ENCODE data around the gene ING4. TPM values are rescaled to one million over a fixed set of nuclear protein-coding genes. Genes with fewer than 3 reads are reported as not detected.

The ING4 gene
- total and polyA plus RNA-seq, 2 of the 4 experiments (the other 2 are of a cell fraction) = 22.0 to 47.5 TPM

DNA sequence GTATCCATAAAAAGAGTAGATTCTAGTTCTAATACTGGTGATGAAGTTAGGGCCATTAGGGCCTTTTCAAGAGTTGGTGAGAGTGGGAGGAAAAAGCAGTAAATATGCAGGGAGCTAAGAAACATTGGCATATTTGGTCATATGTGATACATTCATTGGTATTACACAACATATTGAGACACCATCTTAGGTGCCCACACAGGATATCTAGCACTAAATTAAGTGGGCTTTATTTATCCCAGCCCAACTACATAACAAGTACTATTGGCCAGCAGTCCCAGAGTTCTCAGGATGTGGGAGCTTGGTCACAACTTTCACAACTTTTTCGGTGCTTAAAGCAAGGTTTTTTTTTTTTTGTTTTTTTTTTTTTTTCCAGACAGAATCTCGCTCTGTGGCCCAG is 2.0 kb upstream of the ING4 start:
- CTCF ChIA-PET = interaction anchor here (0.6 kb wide), 2 partner anchors 21 to 52 kb away, joined by 3 read pairs; no protein-coding TSS in a partner anchor
- Histone ChIP-seq H4K5ac (ENCODE audit: low read depth, low read length) (no peak overlapping the region), H3K27me3 (ENCODE audit: control insufficient read depth, insufficient read depth, low read length) (no peaks in the 10 kb centered on the region), H2AK9ac (replicated peaks; ENCODE audit: low read depth, low read length, poor library complexity) (no peak overlapping the region), H2AFZ (replicated peaks; ENCODE audit: low read length, poor library complexity) (no peak overlapping the region), H4K8ac (ENCODE audit: low read depth in 2 of 2, low read length in 2 of 2) (no peak overlapping the region), H3K18ac (ENCODE audit: low read depth, low read length) (no peak overlapping the region), H3K14ac (replicated peaks; ENCODE audit: low read depth, low read length) (no peak overlapping the region), H3K79me1 (ENCODE audit: low read depth in 1 of 2, low read length in 2 of 2) (peaks cover 9 to 15% of the 10 kb centered on the region in 2 experiments), H3K9ac (ENCODE audit: low read depth, low read length) (no peak overlapping the region), H3K27ac (ENCODE audit: insufficient read depth, low read length) (no peak overlapping the region), H2BK15ac (ENCODE audit: low read depth, low read length) (no peak overlapping the region), H3K56ac (ENCODE audit: extremely low read depth, insufficient read depth, low read length) (no peak overlapping the region), H4K91ac (ENCODE audit: insufficient read depth, low read depth, low read length) (no peak overlapping the region), H2AK5ac (ENCODE audit: low read depth, low read length) (no peak overlapping the region), H2BK5ac (ENCODE audit: low read depth, low read length, poor library complexity, severe bottlenecking) (no peak overlapping the region), H4K20me1 (ENCODE audit: insufficient read depth, low read length) (no peaks in the 10 kb centered on the region), H3K36me3 (ENCODE audit: control insufficient read depth, insufficient read depth, low read length) (peaks cover 24% of the 10 kb centered on the region), H3K4me2 (ENCODE audit: low read depth, low read length) (no peak overlapping the region), H3K4me3 (ENCODE audit: insufficient read depth, low read depth, low read length) (no peak overlapping the region), H3K9me1 (ENCODE audit: insufficient read depth, low read length) (no peaks in the 10 kb centered on the region), H2BK20ac (ENCODE audit: low read depth, low read length) (no peak overlapping the region), H3K4me1 (ENCODE audit: control insufficient read depth, insufficient read depth, low read length) (no peaks in the 10 kb centered on the region), H3K23ac (ENCODE audit: low read depth, low read length) (no peak overlapping the region), H2BK120ac (ENCODE audit: low read depth, low read length) (no peak overlapping the region), H3K9me3 (ENCODE audit: control insufficient read depth, insufficient read depth, low read length) (no peaks in the 10 kb centered on the region), H3K4ac (ENCODE audit: low read depth, low read length) (no peak overlapping the region)
- DNase-seq = no peak
- WGBS, 2 experiments (ENCODE audit: extremely low coverage in 2 of 2, insufficient read length in 1 of 2) = 100% methylated on average over 1 of the region's 2 CpGs; no CpG with 5 or more reads in 1 of the 2 experiments
- TF ChIP-seq CEBPB (IDR thresholded peaks at IDR 0.05; ENCODE audit: low read depth, low read length) = peak; percentile 76
- TF ChIP-seq, protein P1, sequence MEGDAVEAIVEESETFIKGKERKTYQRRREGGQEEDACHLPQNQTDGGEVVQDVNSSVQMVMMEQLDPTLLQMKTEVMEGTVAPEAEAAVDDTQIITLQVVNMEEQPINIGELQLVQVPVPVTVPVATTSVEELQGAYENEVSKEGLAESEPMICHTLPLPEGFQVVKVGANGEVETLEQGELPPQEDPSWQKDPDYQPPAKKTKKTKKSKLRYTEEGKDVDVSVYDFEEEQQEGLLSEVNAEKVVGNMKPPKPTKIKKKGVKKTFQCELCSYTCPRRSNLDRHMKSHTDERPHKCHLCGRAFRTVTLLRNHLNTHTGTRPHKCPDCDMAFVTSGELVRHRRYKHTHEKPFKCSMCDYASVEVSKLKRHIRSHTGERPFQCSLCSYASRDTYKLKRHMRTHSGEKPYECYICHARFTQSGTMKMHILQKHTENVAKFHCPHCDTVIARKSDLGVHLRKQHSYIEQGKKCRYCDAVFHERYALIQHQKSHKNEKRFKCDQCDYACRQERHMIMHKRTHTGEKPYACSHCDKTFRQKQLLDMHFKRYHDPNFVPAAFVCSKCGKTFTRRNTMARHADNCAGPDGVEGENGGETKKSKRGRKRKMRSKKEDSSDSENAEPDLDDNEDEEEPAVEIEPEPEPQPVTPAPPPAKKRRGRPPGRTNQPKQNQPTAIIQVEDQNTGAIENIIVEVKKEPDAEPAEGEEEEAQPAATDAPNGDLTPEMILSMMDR (conservative IDR thresholded peaks at IDR 0.05; ENCODE audit: low read depth, low read length) = no peak
- dilution Hi-C loops (cut with HindIII; ENCODE audit: low sequenced_read_pairs, unreplicated experiment) = no loop called here
- in situ Hi-C loops (cut with MboI; ENCODE audit: low sequenced_read_pairs) = no loop called here
- no peak for ATAC-seq (ENCODE audit: low read depth)
- intact Hi-C loops (cut with micrococcal nuclease) = loop anchor here (5.0 kb wide), 1 partner anchor 48 kb away; no protein-coding TSS in a partner anchor
- POLR2A ChIA-PET (ENCODE audit: unreplicated experiment) = interaction anchor here (0.6 kb wide), 1 partner anchor 266 kb away, joined by 7 read pairs; no protein-coding TSS in a partner anchor
- BruUV-seq (replicated peaks) = no TSS peak
